ENCODE data around the gene GASK1A. TPM values are rescaled to one million over a fixed set of nuclear protein-coding genes. Genes with fewer than 3 reads are reported as not detected.

The GASK1A gene
- total and polyA plus RNA-seq, 10 of the 15 experiments (the other 5 are each of a cell fraction or from before 2014, with no cell fraction given) = 0.18 TPM; not detected in 9

DNA sequence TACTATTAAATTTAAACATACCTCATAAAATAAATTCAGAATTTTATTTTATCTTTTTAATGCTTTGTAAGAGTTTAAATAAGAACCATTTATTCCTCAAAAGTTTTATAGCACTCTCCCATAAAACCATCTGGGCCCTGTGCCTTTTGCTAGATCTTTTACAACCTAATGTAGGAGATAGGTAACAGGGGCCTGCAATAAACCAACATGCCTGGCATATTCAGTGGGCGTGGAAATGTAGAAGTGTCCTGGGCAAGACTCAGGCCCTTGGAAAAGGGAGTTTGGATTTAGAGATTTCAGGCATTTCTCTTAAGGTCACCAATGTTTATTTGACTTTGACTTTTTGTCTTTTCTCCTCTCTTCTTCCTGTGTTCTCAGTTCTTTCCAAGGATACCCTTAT is 80.3 kb downstream of the GASK1A start:
- Histone ChIP-seq H4K20me1 (ENCODE audit: control insufficient read depth, insufficient read depth) (no peaks in the 10 kb centered on the region), H3K9ac (ENCODE audit: control insufficient read depth, insufficient read depth, low read length) (no peak overlapping the region), H3K27me3 (replicated peaks in 1 of 2; ENCODE audit: control insufficient read depth in 2 of 2, insufficient read depth in 2 of 2, low read length in 1 of 2) (no peaks in the 10 kb centered on the region; a peak in 1 of 4 replicates), H3K4me1 (ENCODE audit: control insufficient read depth, insufficient read depth, low read length) (no peaks in the 10 kb centered on the region), H3K79me2 (ENCODE audit: control insufficient read depth, insufficient read depth, low read length) (no peaks in the 10 kb centered on the region), H3K36me3 (ENCODE audit: control insufficient read depth in 2 of 2, insufficient read depth in 2 of 2, low read length in 1 of 2) (no peaks in the 10 kb centered on the region), H3K4me2 (ENCODE audit: control insufficient read depth, insufficient read depth) (no peak overlapping the region), H3K4me3 (no peak overlapping the region), H3K27ac (ENCODE audit: control insufficient read depth, insufficient read depth) (no peak overlapping the region), H2AFZ (ENCODE audit: control insufficient read depth, low read depth, low read length) (no peak overlapping the region), H3K9me3 (replicated peaks; ENCODE audit: control insufficient read depth, insufficient read depth, low read length) (no peaks in the 10 kb centered on the region)
- POLR2A ChIA-PET = no interaction called here
- CTCF ChIA-PET = interaction anchor here (0.5 kb wide), 1 partner anchor 12 kb away, joined by 3 read pairs; no protein-coding TSS in a partner anchor
- SMC1A ChIA-PET (ENCODE audit: uncharacterized antibody, unreplicated experiment) = no interaction called here
- 0% methylated on average over 1 of the region's 1 CpG for WGBS (ENCODE audit: insufficient coverage, insufficient replicate concordance, low lambda C conversion rate, missing lambda C conversion rate)
- DNase-seq (ENCODE audit: low read depth, low spot score) = no peak
- intact Hi-C loops (cut with micrococcal nuclease; ENCODE audit: unreplicated experiment) = no loop called here
- no TSS peak for BruUV-seq (replicated peaks)
- in situ Hi-C loops (cut with MboI) = no loop called here
- FAIRE-seq = no peak
- no peak for ATAC-seq
- no peak for TF ChIP-seq CHD2 (IDR thresholded peaks at IDR 0.05; ENCODE audit: borderline replicate concordance, low read depth, low read length)
- no peak for TF ChIP-seq POLR2A (IDR thresholded peaks at IDR 0.05; ENCODE audit: low read depth, low read length)
- TF ChIP-seq, protein P1, sequence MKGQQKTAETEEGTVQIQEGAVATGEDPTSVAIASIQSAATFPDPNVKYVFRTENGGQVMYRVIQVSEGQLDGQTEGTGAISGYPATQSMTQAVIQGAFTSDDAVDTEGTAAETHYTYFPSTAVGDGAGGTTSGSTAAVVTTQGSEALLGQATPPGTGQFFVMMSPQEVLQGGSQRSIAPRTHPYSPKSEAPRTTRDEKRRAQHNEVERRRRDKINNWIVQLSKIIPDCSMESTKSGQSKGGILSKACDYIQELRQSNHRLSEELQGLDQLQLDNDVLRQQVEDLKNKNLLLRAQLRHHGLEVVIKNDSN (IDR thresholded peaks at IDR 0.05; ENCODE audit: borderline replicate concordance, extremely low read length, insufficient read depth, low read depth, low read length) = no peak
- no peak for TF ChIP-seq CEBPB (IDR thresholded peaks at IDR 0.05; ENCODE audit: borderline replicate concordance in 1 of 2, low read depth in 2 of 2, low read length in 2 of 2)
- TF ChIP-seq ZNF687 (IDR thresholded peaks at IDR 0.05) = no peak
- no peak for TF ChIP-seq E4F1 (IDR thresholded peaks at IDR 0.05; ENCODE audit: borderline replicate concordance, partially characterized antibody)
- TF ChIP-seq PML (IDR thresholded peaks at IDR 0.05; ENCODE audit: low read length) = no peak
- TF ChIP-seq GABPA (IDR thresholded peaks at IDR 0.05; ENCODE audit: low read depth) = no peak
- TF ChIP-seq SIX5 (IDR thresholded peaks at IDR 0.05; ENCODE audit: low read depth, low read length, severe bottlenecking) = no peak
- TF ChIP-seq CHD1 (IDR thresholded peaks at IDR 0.05; ENCODE audit: low read depth, low read length) = no peak
- no peak for TF ChIP-seq SREBF1 (IDR thresholded peaks at IDR 0.05; ENCODE audit: low read length)
- RAD21 ChIA-PET (ENCODE audit: unreplicated experiment) = interaction anchor here (1.4 to 1.6 kb wide), 2 partner anchors 97 to 98 kb away, joined by 4 read pairs; no protein-coding TSS in a partner anchor

All from GM12878 (cell line).